ENCODE data around the gene MEIS1.
"Not testable (repeated sequence)": the region's sequence is repeated elsewhere in the genome, so short reads cannot be mapped to it uniquely, and the experiment has no call there.

MEIS1 gene

GRCh38 chr2:66464930-66465637, 30.2 kb downstream of the MEIS1 start:
- in situ Hi-C loops (cut with MboI; ENCODE audit: low sequenced_read_pairs) = no loop called here

- in situ Hi-C loops (cut with MboI; ENCODE audit: low sequenced_read_pairs) = no loop called here
These were observed 31.5 kb downstream of the MEIS1 start for GRCh38 chr2:66466433-66466832.

DNA sequence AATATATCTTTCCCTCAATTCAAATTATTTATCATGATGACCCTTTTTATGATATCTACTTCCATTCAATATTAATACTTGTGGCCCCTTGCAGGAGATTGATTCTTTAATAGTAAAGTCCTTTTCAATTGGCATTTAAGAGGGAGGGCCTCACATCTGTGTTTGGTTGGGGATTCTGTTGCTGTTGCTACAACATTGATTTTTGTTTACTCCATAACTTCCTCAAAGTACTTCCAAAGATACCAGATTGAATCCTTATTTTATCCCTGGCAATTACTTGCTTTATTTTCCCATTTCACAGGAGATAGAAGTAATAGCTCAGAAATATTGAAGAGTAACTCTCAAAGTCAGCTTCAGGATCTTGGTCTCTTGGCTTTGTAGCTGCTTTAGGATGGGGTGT, 32.8 kb downstream of the MEIS1 start:
- in situ Hi-C loops (cut with MboI; ENCODE audit: low sequenced_read_pairs) = no loop called here

GRCh38 chr2:66469214-66469902, 34.4 kb downstream of the MEIS1 start:
- in situ Hi-C loops (cut with MboI; ENCODE audit: low sequenced_read_pairs) = no loop called here

GRCh38 chr2:66470199-66470598, 35.3 kb downstream of the MEIS1 start:
- in situ Hi-C loops (cut with MboI; ENCODE audit: low sequenced_read_pairs) = no loop called here

DNA sequence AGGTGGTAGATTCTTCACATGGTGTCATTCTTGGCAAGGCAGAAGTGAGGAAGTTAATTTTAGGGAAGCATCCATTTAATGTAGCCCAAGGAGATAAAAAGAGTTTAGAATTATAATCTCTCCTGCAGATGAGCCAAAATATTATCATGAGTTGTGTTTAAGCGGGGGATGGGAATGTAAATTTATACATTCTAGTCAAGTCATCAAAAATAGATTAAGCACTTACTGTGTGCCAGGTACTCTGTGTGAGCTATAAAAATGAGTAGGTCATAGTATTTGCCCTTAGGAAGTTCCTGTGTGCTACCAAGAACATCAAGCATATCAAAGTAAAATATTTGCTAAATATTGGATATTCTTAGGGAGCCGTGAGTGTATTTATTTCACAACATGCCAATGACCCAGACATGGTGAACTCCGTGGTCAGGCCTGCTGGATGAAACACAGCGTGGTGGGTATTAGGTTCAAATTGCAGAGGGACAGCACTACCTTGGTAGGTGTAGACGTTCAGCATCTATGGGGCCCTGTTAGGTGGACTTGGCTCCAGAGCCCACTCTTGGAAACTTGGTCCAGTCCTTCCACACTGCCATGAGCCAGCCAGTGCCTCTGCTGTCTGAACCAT, 37.4 kb downstream of the MEIS1 start:
- in situ Hi-C loops (cut with MboI; ENCODE audit: low sequenced_read_pairs) = no loop called here

DNA sequence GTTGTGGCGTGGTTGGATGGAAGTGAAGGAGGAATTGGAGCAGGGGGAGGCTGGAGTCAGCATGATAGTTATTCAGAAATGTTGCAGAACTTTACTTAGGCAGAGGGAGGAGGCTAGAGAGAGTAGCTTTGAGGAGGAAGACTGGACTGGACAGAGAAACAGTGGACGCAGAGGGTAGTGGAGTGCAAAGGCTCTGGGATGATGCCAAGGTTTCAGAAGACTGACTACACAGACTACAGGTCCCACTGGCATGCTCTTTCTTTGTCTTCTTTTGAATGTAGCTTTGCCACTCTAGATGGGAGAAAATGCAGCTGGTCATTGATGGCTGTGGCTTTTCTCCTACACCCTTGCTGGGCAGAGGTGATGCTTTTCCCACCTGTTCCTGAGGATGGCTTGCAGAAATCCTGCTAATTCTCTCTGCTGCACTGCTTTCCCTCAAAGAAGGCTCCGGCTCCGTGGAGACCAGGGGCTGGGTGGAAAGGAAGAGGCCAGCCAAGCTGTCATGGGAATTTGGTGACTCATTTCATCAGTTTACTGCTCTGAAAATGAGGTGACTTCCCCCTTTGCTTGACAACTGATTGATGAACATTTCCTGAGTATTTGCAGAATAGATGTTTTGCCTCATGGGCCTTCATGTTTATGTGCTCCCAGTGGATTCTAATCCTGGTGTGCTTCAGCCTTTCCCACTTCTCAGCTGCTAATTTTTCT, 42.4 kb downstream of the MEIS1 start:
- in situ Hi-C loops (cut with MboI; ENCODE audit: low sequenced_read_pairs) = no loop called here

DNA sequence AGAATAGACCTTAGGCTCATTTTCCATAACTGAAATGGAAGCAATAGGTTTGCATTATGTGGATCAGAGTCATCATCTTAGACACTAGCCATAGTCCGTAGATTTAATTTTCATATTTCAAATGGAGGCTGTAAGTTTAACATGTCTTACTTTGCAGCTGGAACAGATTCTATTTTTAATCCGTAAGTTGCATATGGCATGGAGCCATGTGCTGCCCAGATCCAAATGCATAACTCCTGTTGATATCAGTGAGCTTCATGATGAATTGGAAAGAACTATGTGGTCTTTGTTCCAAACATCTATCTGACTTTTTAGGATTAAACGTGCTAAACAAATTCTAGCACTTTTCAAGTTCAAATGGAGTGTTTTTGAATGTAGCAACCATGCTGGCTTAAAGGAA, 43.4 kb downstream of the MEIS1 start:
- in situ Hi-C loops (cut with MboI; ENCODE audit: low sequenced_read_pairs) = no loop called here

DNA sequence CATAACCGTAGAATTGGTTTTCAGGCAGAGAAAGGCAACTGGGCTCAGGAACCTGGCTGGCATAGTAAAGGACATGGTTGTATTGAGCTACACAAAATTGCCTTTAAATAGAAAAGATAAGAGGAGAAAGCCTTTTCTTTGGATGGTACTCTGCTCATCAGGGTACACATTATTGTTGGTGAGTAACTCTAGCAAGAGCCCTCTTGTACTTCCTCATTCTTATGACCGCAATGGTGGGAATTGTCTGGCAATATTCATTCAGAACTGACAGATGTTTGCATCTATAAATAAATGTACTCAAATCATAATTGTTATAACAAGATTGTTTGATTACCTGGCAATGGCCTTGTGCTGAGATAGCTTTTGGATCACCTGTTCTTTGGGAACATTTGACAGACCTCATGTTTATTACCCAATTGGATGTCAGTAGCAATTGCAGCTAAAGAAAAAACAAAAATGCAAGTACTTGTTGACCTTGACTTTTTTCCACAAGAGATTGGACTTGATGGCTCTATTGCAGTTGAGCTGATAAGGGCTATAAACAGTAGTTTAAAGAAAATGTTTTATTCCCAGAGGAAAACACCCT, 43.9 kb downstream of the MEIS1 start:
- in situ Hi-C loops (cut with MboI; ENCODE audit: low sequenced_read_pairs) = no loop called here

DNA sequence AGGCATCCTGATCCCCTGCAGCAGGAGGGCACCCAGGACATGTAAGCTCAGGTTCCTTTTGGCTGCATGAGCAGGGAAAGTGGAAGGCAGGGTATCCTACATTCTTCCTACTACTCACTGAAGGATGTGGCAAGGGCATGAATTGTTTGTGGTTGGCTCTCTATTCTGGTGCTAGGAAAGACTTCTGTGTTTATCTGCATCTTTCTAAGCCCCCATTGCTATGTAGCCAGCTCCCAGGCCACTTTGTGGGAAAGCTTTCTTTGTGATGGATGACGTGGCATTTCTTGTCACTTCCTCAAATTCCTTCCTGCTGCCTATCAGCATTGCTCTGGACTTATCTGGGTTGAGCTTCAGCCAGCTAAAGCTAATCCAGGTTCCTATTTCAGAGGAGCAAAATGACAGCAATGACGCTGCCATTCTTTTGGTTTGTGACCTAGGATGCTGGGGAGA, 46.2 kb downstream of the MEIS1 start:
- in situ Hi-C loops (cut with MboI; ENCODE audit: low sequenced_read_pairs) = no loop called here

DNA sequence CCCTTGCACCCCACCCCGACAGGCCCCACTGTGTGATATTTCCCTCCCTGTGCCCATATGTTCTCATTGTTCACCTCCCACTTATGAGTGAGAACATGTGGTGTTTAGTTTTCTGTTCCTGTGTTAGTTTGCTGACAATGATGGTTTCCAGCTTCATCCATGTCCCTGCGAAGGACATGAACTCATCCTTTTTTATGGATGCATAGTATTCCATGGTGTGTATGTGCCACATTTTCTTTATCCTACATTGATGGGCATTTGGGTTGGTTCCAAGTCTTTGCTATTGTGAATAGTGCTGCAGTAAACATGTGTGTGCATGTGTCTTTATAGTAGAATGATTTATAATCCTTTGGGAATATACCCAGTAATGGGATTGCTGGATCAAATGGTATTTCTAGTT, 50.3 kb downstream of the MEIS1 start:
- in situ Hi-C loops (cut with MboI; ENCODE audit: low sequenced_read_pairs) = not testable (repeated sequence)

DNA sequence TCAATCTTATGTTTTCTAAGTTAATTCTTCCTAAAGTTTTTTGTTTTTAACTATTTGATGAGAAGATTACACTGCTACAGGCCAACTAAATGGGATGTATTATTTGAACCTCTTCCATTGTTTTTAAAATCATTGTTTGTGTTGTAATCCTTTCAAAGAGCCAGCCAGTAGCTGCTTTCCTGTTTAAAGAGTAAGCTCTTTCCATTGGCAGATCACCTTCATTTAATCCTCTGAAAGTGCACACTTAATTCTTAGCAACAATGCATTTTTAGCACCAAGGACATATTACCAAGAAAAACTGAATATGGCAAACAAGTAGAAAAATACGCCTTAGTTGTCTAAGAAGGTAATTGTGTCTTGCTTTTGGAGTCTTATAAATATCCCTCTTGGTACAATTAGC, 54.0 kb downstream of the MEIS1 start:
- in situ Hi-C loops (cut with MboI; ENCODE audit: low sequenced_read_pairs) = no loop called here

DNA sequence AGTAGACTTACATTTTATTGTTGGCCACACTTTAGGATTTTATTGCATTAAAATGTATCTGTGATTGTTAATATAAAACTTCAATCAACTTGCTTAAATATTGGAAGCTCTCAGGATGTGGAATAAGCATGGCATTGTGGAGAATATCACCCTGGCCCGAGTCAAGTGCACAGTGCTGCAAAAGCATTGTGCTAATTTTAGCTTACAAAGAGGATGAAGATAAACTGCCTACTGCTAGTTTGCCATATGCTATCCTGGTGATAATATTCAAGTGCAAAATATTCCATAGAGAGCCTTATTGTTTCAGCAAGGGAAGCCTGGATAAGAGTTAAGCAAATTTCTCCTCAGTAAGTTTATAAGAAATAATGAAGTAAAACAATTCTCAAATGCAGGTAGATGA, 54.5 kb downstream of the MEIS1 start:
- in situ Hi-C loops (cut with MboI; ENCODE audit: low sequenced_read_pairs) = no loop called here

DNA sequence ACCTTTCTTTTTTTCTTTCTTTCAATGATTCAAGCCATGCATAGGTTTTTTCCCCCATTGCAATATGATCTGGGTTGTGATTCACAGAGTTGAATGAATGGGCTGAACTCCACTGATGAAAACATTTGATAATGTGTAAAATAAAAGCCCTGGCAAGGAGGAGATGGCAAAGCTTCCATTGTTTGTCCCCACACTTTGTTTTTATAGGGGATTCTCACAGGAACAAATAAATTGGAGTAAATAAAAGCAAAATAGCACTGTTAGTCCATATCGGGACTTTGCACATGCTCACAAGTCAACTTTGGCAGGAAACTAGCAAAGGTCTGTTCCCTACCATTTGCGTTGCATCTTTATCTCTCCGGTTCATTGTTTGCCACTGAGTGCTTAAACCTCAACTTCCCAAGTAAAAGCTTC, 55.7 kb downstream of the MEIS1 start:
- in situ Hi-C loops (cut with MboI; ENCODE audit: low sequenced_read_pairs) = no loop called here

DNA sequence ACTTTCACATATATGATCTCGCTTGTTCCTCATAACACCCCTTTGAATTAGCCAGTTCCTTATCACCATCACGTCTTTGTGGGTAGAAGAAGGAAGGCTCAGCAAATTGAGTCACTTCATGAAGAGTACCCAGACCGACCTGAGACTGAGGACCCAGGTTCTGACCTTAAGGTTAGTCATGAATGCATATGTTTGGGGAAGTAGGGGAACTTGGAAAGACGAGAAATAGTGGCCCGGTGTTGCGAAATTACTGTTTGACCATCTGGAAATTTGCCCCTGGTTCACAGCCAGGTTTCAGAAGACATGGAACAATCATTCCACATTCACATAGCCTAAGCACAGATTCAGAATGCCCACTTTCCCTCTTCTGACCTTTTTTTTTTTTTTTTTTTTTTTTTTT, 59.8 kb downstream of the MEIS1 start:
- in situ Hi-C loops (cut with MboI; ENCODE audit: low sequenced_read_pairs) = no loop called here

DNA sequence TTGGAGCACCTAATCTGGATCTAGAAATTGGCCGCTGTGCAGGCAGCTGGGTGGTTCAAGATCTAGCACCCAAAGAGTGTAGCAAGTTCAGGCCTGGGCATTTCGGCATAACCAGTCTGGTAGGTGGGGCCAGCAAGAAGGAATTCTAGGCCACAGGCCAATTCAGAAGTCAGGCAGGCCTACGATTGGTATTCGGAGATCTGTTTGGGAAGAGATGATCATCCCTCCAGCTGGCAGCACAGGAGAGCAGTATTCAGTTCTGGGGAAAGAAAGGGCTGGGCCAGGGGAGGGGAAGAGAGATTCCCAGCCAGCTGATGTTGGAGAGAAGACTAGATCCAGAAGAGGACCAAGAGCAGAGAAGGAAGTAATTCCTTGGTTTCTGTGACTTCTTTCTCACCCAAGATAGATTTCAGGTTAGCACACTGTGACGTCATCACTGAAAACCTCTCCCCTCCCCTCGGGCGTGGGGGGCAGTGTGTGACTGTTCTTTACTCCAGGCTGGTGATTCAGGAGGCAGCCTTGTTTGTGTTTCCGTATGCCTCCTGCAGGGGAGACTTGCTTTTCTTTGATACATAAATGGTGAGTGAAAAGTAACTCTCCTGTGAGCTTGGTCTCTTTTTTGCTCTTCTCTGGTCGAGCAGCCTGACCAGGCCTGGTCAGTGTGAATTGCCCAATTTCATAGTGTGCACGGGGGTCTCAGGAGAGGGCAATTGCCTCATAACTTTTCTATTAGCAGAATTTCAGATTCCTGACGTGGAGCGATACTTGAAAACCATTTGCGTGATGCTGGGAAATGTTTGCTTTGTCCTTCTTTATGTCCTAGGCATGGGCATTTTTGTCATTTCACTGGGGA, 61.1 kb downstream of the MEIS1 start:
- in situ Hi-C loops (cut with MboI; ENCODE audit: low sequenced_read_pairs) = no loop called here

DNA sequence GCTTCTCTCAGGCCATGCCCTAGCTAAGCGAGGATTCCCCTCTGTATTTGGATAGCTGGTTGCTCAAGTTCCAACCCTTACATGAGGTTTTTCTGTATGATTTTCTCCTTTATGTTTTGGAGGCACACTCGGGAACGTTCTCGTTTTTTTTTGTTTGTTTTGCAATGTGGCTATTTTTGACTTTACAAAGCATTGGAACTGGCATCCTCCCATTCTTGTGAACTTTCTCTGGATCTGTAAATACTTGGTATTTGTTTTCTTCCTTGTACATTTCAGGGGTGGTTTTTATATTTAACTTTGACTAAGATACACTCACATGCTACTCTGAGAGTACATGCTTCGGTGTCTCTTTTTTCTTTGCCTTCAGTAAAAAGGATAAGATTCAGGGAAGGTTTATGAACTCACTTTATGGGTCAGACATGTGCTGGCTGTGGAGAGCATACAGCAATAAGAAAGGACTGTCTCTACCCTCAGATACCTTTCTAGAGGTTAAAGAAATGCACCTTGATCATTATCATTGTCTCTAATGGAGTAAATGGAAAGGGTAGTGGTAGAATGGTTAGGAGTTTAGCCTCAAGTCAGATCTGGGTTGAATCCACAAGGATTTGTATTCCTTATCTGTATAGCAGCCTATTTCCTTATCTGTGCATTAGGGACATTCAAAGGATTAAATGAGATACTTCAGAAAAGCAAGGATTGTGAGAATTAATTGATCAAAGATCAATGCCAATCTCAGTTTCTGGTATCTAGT, 61.9 kb downstream of the MEIS1 start:
- in situ Hi-C loops (cut with MboI; ENCODE audit: low sequenced_read_pairs) = no loop called here

DNA sequence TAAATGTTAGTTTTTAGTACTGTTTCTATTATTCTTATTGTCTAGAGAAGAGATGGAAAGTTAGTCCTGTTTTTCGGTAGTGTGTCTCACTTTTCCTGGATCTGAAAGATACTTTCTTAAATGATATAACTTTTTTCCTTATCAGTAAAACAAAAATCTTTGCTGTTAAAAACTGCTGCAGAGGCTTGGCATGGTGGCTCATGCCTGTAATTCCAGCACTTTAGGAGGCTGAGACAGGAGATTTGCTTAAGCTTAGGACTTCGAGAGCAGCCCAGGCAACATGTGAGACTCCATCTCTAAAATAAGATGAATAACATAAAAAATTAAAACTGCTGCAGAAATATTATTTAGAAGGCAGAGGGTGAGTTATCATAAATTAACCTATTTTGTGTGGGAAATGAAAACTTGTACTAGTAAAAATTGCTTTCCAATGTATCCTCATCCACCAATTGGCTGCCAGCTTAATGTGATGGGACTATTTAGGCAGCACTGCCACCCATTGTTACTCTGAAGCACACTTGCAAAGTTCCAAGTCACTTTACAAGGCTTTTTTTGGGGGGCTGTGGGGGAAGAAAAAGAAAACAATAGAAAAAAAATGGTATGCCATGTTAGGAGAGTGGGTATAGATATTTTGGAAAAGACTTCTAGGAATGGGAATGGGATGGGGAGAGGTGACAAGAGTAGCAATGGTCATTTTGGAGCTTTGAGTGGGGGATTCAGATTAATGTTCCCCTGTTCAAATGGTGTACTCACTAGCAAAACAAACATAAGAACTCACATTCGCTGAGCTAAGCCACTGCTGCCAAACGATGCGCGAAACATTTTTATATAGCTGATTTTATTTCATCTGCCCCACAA, 62.7 kb downstream of the MEIS1 start:
- in situ Hi-C loops (cut with MboI; ENCODE audit: low sequenced_read_pairs) = no loop called here
